Omental fat pad (tissue), 4 donors: ENCODE results near the gene LUZP1. TPM values are rescaled to one million over a fixed set of nuclear protein-coding genes. Genes with fewer than 3 reads are reported as not detected.

ENCODE experiments used
- ATAC-seq: fragments of 150-250 bp; one replicate; pipeline ENCODE4 v1.9.1; 2016; ENCODE audit warnings: mild to moderate bottlenecking, moderate library complexity; ENCODE audit not compliant: low FRiP score
- DNase-seq: peaks from one replicate; pipeline ENCODE4 v3.0.0-alpha.2; 2019; ENCODE audit warnings: low spot score
- CTCF ChIP-seq, 3 donors: fragments of 450-650 bp; IDR thresholded peaks; one replicate each; pipeline ENCODE4 v1.5.1; 2016 to 2017; ENCODE audit warnings: antibody characterized with exemption in 3 of 3, mild to moderate bottlenecking in 3 of 3, moderate library complexity in 2 of 3
- total RNA-seq, 4 donors: library from RNA; depleted of rRNA; stranded (reverse); fragments of >200 nt; gene quantifications; one replicate each; pipeline ENCODE4 v1.1.0, GENCODE V29; 2016

Gene LUZP1
- total RNA-seq, 4 donors from 2014 or later: 20.9 to 35.9 (median 31.3) TPM

GRCh38 chr1:23177438-23178380, 9.1 kb upstream of the LUZP1 start:
- peak in 1 of 3 donors; percentile 33 for TF ChIP-seq CTCF (IDR thresholded peaks at IDR 0.05)
- ATAC-seq (peak; percentile 88), DNase-seq (no peak)

- DNase-seq (no peak), ATAC-seq (no peak)
- no peak for TF ChIP-seq CTCF (IDR thresholded peaks at IDR 0.05)
Observed at GRCh38 chr1:23177031-23177430, 8.4 kb upstream of the LUZP1 start.

GRCh38 chr1:23174426-23175110, 5.9 kb upstream of the LUZP1 start:
- no peak for TF ChIP-seq CTCF (IDR thresholded peaks at IDR 0.05)
- no peak for DNase-seq
- ATAC-seq: no peak

- TF ChIP-seq CTCF (IDR thresholded peaks at IDR 0.05): no peak
- DNase-seq (no peak), ATAC-seq (no peak)
Observed at GRCh38 chr1:23171181-23171755, 2.6 kb upstream of the LUZP1 start.

- ATAC-seq (peak; percentile 86), DNase-seq (no peak)
- TF ChIP-seq CTCF (IDR thresholded peaks at IDR 0.05): no peak
Observed at GRCh38 chr1:23169727-23170335, 1.2 kb upstream of the LUZP1 start.

- ATAC-seq (no peak), DNase-seq (no peak)
- TF ChIP-seq CTCF (IDR thresholded peaks at IDR 0.05): no peak
Observed at GRCh38 chr1:23169195-23169575, 529 bp upstream of the LUZP1 start.
